Endothelial cell of umbilical vein (primary cell): ENCODE measurements around the gene FGFR4. TPM values are rescaled to one million over a fixed set of nuclear protein-coding genes. Genes with fewer than 3 reads are reported as not detected.

Experiments used
- BruUV-seq: library from RNA; stranded (reverse); fragments of 400-500 nt; replicated peaks from 2 replicates; lab custom pipeline; 2021; lab: Mats Ljungman, UMichigan
- CTCF ChIA-PET: fragments of 300-600, 350-600 bp; sonication (Branson Sonifier 250); formaldehyde crosslinking; loops from one replicate; lab custom pipeline; 2021; ENCODE audit warnings: antibody characterized with exemption, inconsistent platforms; lab: Charles Lee
- POLR2A ChIA-PET: fragments of 300-600, 350-600 bp; sonication (Branson Sonifier 250); formaldehyde crosslinking; loops from one replicate; lab custom pipeline; 2021; ENCODE audit warnings: antibody characterized with exemption, inconsistent platforms; lab: Charles Lee
- DNase-seq: peaks from one replicate; pipeline ENCODE4 v3.0.0-alpha.2; 2011; ENCODE audit warnings: low read depth, low spot score
- FAIRE-seq: peaks from 2 replicates; lab custom pipeline; 2011; peaks lifted over from hg19 to GRCh38; lab: Jason Lieb, UNC
- H2AFZ ChIP-seq: 2 replicates; pipeline ENCODE4 v1.6.0; 2012; ENCODE audit warnings: low read depth, low read length, control low read depth, inconsistent platforms
- H3K27ac ChIP-seq: 2 replicates; pipeline ENCODE4 v1.5.1; 2011; ENCODE audit warnings: low read depth, mild to moderate bottlenecking, control low read depth, low read length, moderate library complexity; ENCODE audit not compliant: insufficient read depth
- H3K27me3 ChIP-seq, 2 experiments: 2 replicates each; pipeline versions ENCODE4 v1.6.0 to v1.6.1; 2011; ENCODE audit warnings: low read length in 2 of 2, mixed read lengths in 1 of 2; ENCODE audit not compliant: control insufficient read depth in 2 of 2, insufficient read depth in 2 of 2
- H3K36me3 ChIP-seq, 2 experiments: 2 replicates in 1 of 2; 3 replicates in 1 of 2; pipeline ENCODE4 v1.5.1; 2011; ENCODE audit warnings: low read length in 2 of 2, mild to moderate bottlenecking in 1 of 2, moderate library complexity in 1 of 2; ENCODE audit not compliant: control insufficient read depth in 2 of 2, insufficient read depth in 2 of 2; ENCODE audit errors: extremely low read depth in 1 of 2
- H3K4me1 ChIP-seq: 3 replicates; pipeline ENCODE4 v1.5.1; 2011; ENCODE audit warnings: mild to moderate bottlenecking, low read length; ENCODE audit not compliant: control insufficient read depth, insufficient read depth; ENCODE audit errors: extremely low read depth
- H3K4me2 ChIP-seq: 2 replicates; pipeline ENCODE4 v1.6.1; 2011; ENCODE audit warnings: low read length, control low read depth, mixed read lengths; ENCODE audit not compliant: insufficient read depth
- H3K4me3 ChIP-seq, 3 experiments: fragments of 200-600 bp in 1 of 3; sonication (generic), shearing (Covaris generic) in 1 of 3; replicated peaks in 1 of 3; 2 replicates each; pipeline ENCODE4 v1.5.1; 2011 to 2016; ENCODE audit warnings: control low read depth in 3 of 3, low read length in 3 of 3, mild to moderate bottlenecking in 2 of 3, inconsistent platforms in 1 of 3, low read depth in 1 of 3, moderate library complexity in 1 of 3; ENCODE audit not compliant: insufficient read depth in 1 of 3
- H3K79me2 ChIP-seq: 2 replicates; pipeline ENCODE4 v1.6.0; 2012; ENCODE audit warnings: low read length, inconsistent platforms; ENCODE audit not compliant: control insufficient read depth, insufficient read depth
- H3K9ac ChIP-seq: replicated peaks from 2 replicates; pipeline ENCODE3; 2011; ENCODE audit warnings: low read length, control low read depth; ENCODE audit not compliant: insufficient read depth; ENCODE audit errors: extremely low read depth
- H3K9me1 ChIP-seq: replicated peaks from 3 replicates; pipeline ENCODE4 v1.6.0; 2011; ENCODE audit warnings: mild to moderate bottlenecking, low read length; ENCODE audit not compliant: control insufficient read depth, insufficient read depth; ENCODE audit errors: extremely low read depth
- H3K9me3 ChIP-seq: replicated peaks from 2 replicates; pipeline ENCODE4 v1.5.1; 2012; ENCODE audit warnings: low read length, inconsistent platforms; ENCODE audit not compliant: control insufficient read depth, insufficient read depth
- H4K20me1 ChIP-seq: replicated peaks from 2 replicates; pipeline ENCODE3; 2011; ENCODE audit warnings: mild to moderate bottlenecking, low read length; ENCODE audit not compliant: control insufficient read depth, insufficient read depth; ENCODE audit errors: extremely low read depth
- CTCF ChIP-seq, 2 donors: IDR thresholded peaks; 1 replicate in 1 of 2; 2 replicates in 1 of 2; pipeline ENCODE4 v1.5.1; 2011; ENCODE audit warnings: low read length in 2 of 2, mild to moderate bottlenecking in 2 of 2, moderate library complexity in 2 of 2, control low read depth in 1 of 2, inconsistent platforms in 1 of 2, low read depth in 1 of 2; ENCODE audit not compliant: insufficient read depth in 1 of 2; ENCODE audit errors: extremely low read depth in 1 of 2
- EZH2 ChIP-seq: IDR thresholded peaks from 2 replicates; pipeline ENCODE4 v1.6.1; 2012; ENCODE audit warnings: borderline replicate concordance, low read depth, mild to moderate bottlenecking, moderate library complexity, low read length, inconsistent platforms; ENCODE audit not compliant: severe bottlenecking
- FOS ChIP-seq: IDR thresholded peaks from 2 replicates; pipeline ENCODE4 v1.6.1; 2011; ENCODE audit warnings: mild to moderate bottlenecking, low read length, moderate library complexity, borderline replicate concordance; ENCODE audit not compliant: insufficient read depth
- GATA2 ChIP-seq: IDR thresholded peaks from 2 replicates; pipeline ENCODE4 v1.7.0; 2011; ENCODE audit warnings: low read depth, mild to moderate bottlenecking, moderate library complexity, mixed read lengths, low read length; ENCODE audit not compliant: insufficient read length, insufficient read depth
- JUN ChIP-seq: IDR thresholded peaks from 2 replicates; pipeline ENCODE4 v1.6.1; 2011; ENCODE audit warnings: borderline replicate concordance, low read depth; ENCODE audit not compliant: insufficient read length, insufficient read depth
- MAX ChIP-seq: IDR thresholded peaks from 2 replicates; pipeline ENCODE4 v1.6.1; 2011; ENCODE audit not compliant: insufficient read depth, insufficient read length
- MYC ChIP-seq: IDR thresholded peaks from one replicate; pipeline ENCODE4 v1.6.1; 2011; ENCODE audit warnings: mild to moderate bottlenecking, low read depth, low read length
- POLR2A ChIP-seq: IDR thresholded peaks from 2 replicates; pipeline ENCODE4 v1.6.1; 2012; ENCODE audit warnings: low read depth, mild to moderate bottlenecking, control low read depth, low read length
- POLR2AphosphoS5 ChIP-seq: IDR thresholded peaks from 2 replicates; pipeline ENCODE4 v1.6.1; 2012; ENCODE audit warnings: low read depth, mild to moderate bottlenecking, control low read depth, low read length, moderate library complexity; ENCODE audit not compliant: insufficient read depth
- dilution Hi-C: fragments of 300-500 bp; cut with MboI; formaldehyde crosslinking; loops from one replicate; pipeline ENCODE4 v1.15.0; 2019; ENCODE audit warnings: low sequenced_read_pairs; ENCODE audit not compliant: extremely low pct_ligation_motif_present
- intact Hi-C: fragments of 100-400 bp; cut with micrococcal nuclease; formaldehyde crosslinking; loops from one replicate; pipeline ENCODE4 v1.10.0; 2022
- polyA plus RNA-seq, 4 experiments: library from polyadenylated mRNA; depleted of rRNA in 3 of 4; stranded (reverse) in 3 of 4; unstranded in 1 of 4; fragments of >200 nt; gene quantifications; 2 replicates each; pipeline versions ENCODE4 v1.2.1 to v1.2.3, GENCODE V29; 2011 to 2012; ENCODE audit warnings: missing spikeins in 1 of 4
- total RNA-seq: library from RNA; stranded (reverse); gene quantifications from 2 replicates; pipeline ENCODE4 v1.2.3, GENCODE V29; 2021

FGFR4 gene
- total and polyA plus RNA-seq, 2 donors (not counting 3 experiments of a cell fraction or from before 2014, with no cell fraction given) = 1.9 to 2.9 TPM

GRCh38 chr5:177105691-177106476 lies 19.2 kb downstream of the FGFR4 start:
- intact Hi-C loops (no loop called here), dilution Hi-C loops (no loop called here)
- Histone ChIP-seq H3K36me3 (no peaks in the 10 kb centered on the region), H3K79me2 (no peaks in the 10 kb centered on the region), H3K27me3 (no peaks in the 10 kb centered on the region), H3K4me2 (no peak overlapping the region), H4K20me1 (no peaks in the 10 kb centered on the region), H3K9me3 (no peaks in the 10 kb centered on the region), H2AFZ (no peak overlapping the region), H3K4me1 (no peaks in the 10 kb centered on the region), H3K27ac (no peak overlapping the region), H3K9me1 (no peaks in the 10 kb centered on the region), H3K4me3 (no peak overlapping the region), H3K9ac (no peak overlapping the region)
- TF ChIP-seq FOS = no peak
- POLR2A ChIA-PET = no interaction called here
- FAIRE-seq (no peak), DNase-seq (no peak)
- CTCF ChIA-PET = interaction anchor here (1.1 to 10.1 kb wide), 2 partner anchors 19 to 35 kb away, joined by 3 to 274 read pairs; partner anchors contain the start of gene FGFR4
- BruUV-seq = no TSS peak

GRCh38 chr5:177107159-177107558 lies 20.4 kb downstream of the FGFR4 start:
- Histone ChIP-seq H3K27me3 (no peaks in the 10 kb centered on the region), H3K4me3 (no peak overlapping the region), H3K36me3 (no peaks in the 10 kb centered on the region), H3K4me1 (no peaks in the 10 kb centered on the region), H3K79me2 (no peaks in the 10 kb centered on the region), H3K4me2 (no peak overlapping the region), H3K9me1 (no peaks in the 10 kb centered on the region), H3K9ac (no peak overlapping the region), H3K9me3 (no peaks in the 10 kb centered on the region), H2AFZ (no peak overlapping the region), H4K20me1 (no peaks in the 10 kb centered on the region), H3K27ac (no peak overlapping the region)
- FAIRE-seq (no peak), DNase-seq (no peak)
- no peak for TF ChIP-seq MAX
- TF ChIP-seq JUN = no peak
- no peak for TF ChIP-seq FOS
- no peak for TF ChIP-seq GATA2
- no peak for TF ChIP-seq MYC
- TF ChIP-seq EZH2 = no peak
- TF ChIP-seq POLR2A = no peak
- no peak for TF ChIP-seq CTCF (IDR thresholded peaks at IDR 0.05; ENCODE audit: extremely low read depth in 1 of 2, insufficient read depth in 1 of 2, low read depth in 1 of 2, low read length in 2 of 2)
- TF ChIP-seq POLR2AphosphoS5 = no peak
- no TSS peak for BruUV-seq
- intact Hi-C loops (no loop called here), dilution Hi-C loops (no loop called here)
- POLR2A ChIA-PET = no interaction called here
- CTCF ChIA-PET = interaction anchor here (1.1 to 10.1 kb wide), 5 partner anchors 10 to 446 kb away, joined by 3 to 274 read pairs (median 4); no protein-coding TSS in a partner anchor
